SK-N-MC (cell line): ENCODE data around the gene CAMK1D.
A peak's percentile ranks its signal among the peaks of the same experiment; 100 is the strongest.

Source experiments
- DNase-seq: peaks from one replicate; pipeline ENCODE4 v3.0.0-alpha.2; 2011; ENCODE audit warnings: low read depth, low spot score
- H3K27ac ChIP-seq: fragments of 200-600 bp; sonication (generic); 2 replicates; pipeline ENCODE4 v1.5.1; 2016; ENCODE audit warnings: mixed run types
- H3K36me3 ChIP-seq: fragments of 200-600 bp; sonication (generic); 2 replicates; pipeline ENCODE4 v1.6.1; 2017; ENCODE audit warnings: antibody characterized with exemption, low read length, mixed read lengths; ENCODE audit not compliant: insufficient read depth
- H3K4me3 ChIP-seq: fragments of 200-600 bp; sonication (generic); 2 replicates; pipeline ENCODE4 v1.5.1; 2016
- H3K9ac ChIP-seq: fragments of 200-600 bp; sonication (generic); 2 replicates; pipeline ENCODE4 v1.8.0; 2017; ENCODE audit warnings: mixed run types, mixed read lengths; ENCODE audit not compliant: insufficient read length
- H3K9me3 ChIP-seq: fragments of 200-600 bp; sonication (generic); 2 replicates; pipeline ENCODE4 v1.6.1; 2017; ENCODE audit warnings: low read depth, mild to moderate bottlenecking, antibody characterized with exemption, low read length, moderate library complexity, mixed read lengths
- EZH2 ChIP-seq: fragments of 200-600 bp; sonication (generic); IDR thresholded peaks from one replicate; pipeline ENCODE4 v1.6.1; 2017; ENCODE audit warnings: antibody characterized with exemption
- FOXP2 ChIP-seq: optimal IDR thresholded peaks from 2 replicates; pipeline ENCODE3; 2011; ENCODE audit warnings: mild to moderate bottlenecking, moderate library complexity; ENCODE audit not compliant: insufficient read depth; ENCODE audit errors: extremely low read length, control extremely low read depth
- POLR2AphosphoS5 ChIP-seq: IDR thresholded peaks from 2 replicates; pipeline ENCODE4 v1.6.1; 2012; ENCODE audit warnings: mild to moderate bottlenecking, low read depth, low read length, borderline replicate concordance

Gene CAMK1D

DNA sequence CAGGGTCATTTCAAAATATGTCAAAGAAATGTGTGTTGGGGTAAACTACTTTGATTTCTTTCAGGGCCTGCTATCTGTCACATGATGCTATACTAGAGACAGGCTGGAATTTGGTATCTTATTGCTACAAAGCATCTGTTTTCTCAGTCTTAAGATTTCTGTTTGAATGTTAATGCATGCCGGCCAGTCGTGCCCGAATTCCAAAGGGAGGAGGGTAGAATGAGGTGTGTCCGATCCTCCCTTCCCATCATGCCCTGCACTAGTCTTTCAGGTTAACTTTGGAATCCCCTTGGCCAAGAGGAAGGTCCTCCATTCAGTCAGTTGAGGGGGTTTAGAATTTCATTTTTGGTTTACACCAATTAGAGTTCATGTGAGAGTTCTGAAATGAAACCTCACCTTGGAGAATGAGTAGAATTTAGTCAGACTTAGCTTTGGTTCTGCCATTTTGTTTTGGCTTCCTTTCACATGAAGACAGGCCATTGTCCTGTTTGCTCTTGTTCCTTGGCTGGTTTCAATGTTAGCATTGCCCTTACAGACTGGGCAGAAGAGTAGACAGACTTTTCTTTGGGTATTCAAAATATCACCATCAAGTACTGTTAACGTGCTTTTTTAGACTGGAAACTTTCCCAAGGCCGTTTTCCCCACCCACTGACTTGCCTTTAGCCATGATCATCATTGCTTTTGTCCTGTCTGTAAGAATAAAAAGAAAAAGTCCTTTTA, 95.8 kb downstream of the CAMK1D start:
- H3K36me3 ChIP-seq = no peaks in the 10 kb centered on the region
- H3K9ac ChIP-seq = no peak overlapping the region
- no peak overlapping the region for H3K4me3 ChIP-seq
- H3K27ac ChIP-seq = no peak overlapping the region
- DNase-seq = no peak
- no peaks in the 10 kb centered on the region for H3K9me3 ChIP-seq
- TF ChIP-seq POLR2AphosphoS5 (no peak), EZH2 (no peak), FOXP2 (no peak)

DNA sequence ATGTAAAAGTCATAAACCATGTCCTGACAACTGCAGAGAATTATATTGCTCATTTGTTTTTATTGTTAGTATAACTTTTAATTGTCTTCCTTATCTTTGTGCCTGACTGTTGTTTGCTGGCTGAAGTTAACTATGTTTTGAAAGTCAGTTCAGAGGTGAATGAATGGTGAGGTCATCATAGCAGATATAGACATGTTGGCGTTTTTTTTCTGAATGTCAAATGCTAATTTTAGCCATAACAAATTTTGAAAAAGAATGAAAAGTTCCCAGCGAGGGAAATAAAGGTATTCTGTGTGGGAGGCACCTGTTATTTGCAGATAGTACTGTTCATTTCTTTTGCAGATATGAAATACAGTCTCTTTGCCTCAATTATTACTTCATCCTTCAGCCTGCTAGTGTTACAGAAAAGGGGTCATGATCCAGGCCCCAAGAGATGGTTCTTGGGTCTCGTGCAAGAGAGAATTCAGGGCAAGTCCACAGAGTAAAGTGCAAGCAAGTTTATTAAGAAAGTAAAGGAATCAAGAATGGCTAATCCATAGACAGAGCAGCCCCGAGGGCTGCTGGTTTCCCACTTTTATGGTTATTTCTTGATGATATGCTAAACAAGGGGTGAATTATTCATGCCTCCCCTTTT, 96.5 kb downstream of the CAMK1D start:
- no peak overlapping the region for H3K9ac ChIP-seq
- no peak for DNase-seq
- no peak overlapping the region for H3K27ac ChIP-seq
- H3K4me3 ChIP-seq = no peak overlapping the region
- H3K9me3 ChIP-seq = no peaks in the 10 kb centered on the region
- H3K36me3 ChIP-seq = no peaks in the 10 kb centered on the region
- no peak for TF ChIP-seq EZH2
- no peak for TF ChIP-seq POLR2AphosphoS5

DNA sequence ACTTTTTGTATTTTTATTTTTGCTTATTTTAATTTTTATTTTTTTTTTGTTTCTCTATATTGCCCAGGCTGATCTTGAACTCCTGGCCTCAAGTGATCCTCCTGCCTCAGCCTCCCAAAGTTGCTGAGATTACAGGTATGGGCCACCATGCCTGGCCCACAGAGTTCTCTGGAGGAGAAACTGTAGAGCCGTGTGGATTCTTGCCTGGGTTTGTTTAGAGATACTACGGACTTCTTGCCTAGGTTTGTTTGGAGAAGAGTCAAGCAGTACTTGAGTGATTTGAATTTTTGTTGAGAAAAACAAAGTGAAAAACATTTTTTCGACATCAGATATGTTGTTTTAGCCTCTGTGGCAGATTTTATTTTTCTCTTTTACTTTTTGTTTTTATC, 99.0 kb downstream of the CAMK1D start:
- DNase-seq = no peak
- Histone ChIP-seq H3K9ac (no peak overlapping the region), H3K36me3 (no peaks in the 10 kb centered on the region), H3K4me3 (peak overlapping the region; percentile 15; the same call in 1 of the 2 replicates), H3K9me3 (no peaks in the 10 kb centered on the region), H3K27ac (no peak overlapping the region)
- TF ChIP-seq FOXP2 (no peak), POLR2AphosphoS5 (no peak), EZH2 (no peak)

DNA sequence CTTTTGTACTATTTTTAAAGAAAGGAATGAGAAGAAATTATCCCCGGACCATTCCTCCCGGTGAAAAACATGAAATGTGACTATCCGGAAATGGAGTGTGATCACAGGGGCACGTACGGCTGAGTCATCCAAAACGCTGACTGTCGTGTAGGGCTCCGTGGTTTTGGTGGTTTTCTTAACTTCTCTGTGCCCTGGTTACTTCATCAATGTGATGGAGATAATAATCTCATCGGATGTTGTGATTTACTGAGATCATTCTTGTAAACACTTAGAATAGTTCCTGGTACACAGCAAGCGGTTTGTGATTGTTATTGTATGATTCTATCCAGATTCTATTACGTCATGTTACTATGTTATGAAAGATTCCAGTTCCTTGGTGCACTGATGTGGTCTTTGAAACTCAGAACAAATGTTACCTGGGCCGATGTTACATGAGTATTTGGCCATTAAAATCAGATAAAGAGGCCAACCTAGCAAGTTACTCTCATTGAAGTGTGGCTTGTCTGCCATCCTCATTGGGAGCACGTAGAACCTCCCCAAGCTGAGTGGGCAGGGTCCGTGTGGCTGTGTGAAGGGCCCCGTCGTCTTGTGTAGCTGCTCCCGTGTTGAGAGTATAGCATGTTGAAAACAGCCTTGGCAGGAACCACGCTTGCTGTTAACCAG, 99.5 kb downstream of the CAMK1D start:
- DNase-seq = peak; percentile 12
- H3K4me3 ChIP-seq = peak overlapping the region; percentile 15; the same call in 1 of the 2 replicates
- no peaks in the 10 kb centered on the region for H3K36me3 ChIP-seq
- H3K9ac ChIP-seq = no peak overlapping the region
- H3K27ac ChIP-seq = no peak overlapping the region; the same call in 1 of the 2 replicates
- no peaks in the 10 kb centered on the region for H3K9me3 ChIP-seq
- no peak for TF ChIP-seq EZH2
- no peak for TF ChIP-seq POLR2AphosphoS5
- TF ChIP-seq FOXP2 = no peak

DNA sequence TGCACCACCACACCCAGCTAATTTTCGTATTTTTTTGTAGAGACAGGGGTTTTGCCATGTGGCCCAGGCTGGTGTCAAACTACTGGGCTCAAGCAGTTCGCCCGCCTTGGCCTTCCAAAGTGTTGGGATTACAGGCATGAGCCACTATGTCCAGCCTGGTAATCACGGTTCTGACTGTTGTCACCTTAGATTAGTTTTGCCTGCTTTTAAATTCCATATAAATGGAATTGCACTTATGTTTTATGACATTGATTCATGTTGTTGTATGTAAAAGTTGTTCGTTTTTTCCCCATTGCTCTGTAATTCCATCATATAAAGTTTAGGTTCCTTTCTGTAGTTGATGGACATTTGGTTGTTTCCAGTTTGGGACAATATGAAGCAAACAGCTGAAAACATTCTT, 106.0 kb downstream of the CAMK1D start:
- Histone ChIP-seq H3K4me3 (no peak overlapping the region), H3K9me3 (no peaks in the 10 kb centered on the region), H3K36me3 (no peaks in the 10 kb centered on the region), H3K27ac (no peak overlapping the region), H3K9ac (no peak overlapping the region)
- no peak for TF ChIP-seq POLR2AphosphoS5
- no peak for TF ChIP-seq EZH2
- TF ChIP-seq FOXP2 = no peak
- no peak for DNase-seq

- no peak for DNase-seq
- H3K36me3 ChIP-seq = no peaks in the 10 kb centered on the region
- no peak overlapping the region for H3K9ac ChIP-seq
- no peak overlapping the region for H3K4me3 ChIP-seq
- no peak overlapping the region for H3K27ac ChIP-seq
- no peaks in the 10 kb centered on the region for H3K9me3 ChIP-seq
- TF ChIP-seq EZH2 (no peak), POLR2AphosphoS5 (no peak), FOXP2 (no peak)
Observed at GRCh38 chr10:12455766-12456165, 106.4 kb downstream of the CAMK1D start.

- H3K9me3 ChIP-seq = no peaks in the 10 kb centered on the region
- H3K9ac ChIP-seq = no peak overlapping the region
- DNase-seq = no peak
- no peak overlapping the region for H3K4me3 ChIP-seq
- no peak overlapping the region; the same call in 1 of the 2 replicates for H3K27ac ChIP-seq
- H3K36me3 ChIP-seq = no peaks in the 10 kb centered on the region
- TF ChIP-seq POLR2AphosphoS5 = no peak
Observed at GRCh38 chr10:12459340-12459739, 110.0 kb downstream of the CAMK1D start.

DNA sequence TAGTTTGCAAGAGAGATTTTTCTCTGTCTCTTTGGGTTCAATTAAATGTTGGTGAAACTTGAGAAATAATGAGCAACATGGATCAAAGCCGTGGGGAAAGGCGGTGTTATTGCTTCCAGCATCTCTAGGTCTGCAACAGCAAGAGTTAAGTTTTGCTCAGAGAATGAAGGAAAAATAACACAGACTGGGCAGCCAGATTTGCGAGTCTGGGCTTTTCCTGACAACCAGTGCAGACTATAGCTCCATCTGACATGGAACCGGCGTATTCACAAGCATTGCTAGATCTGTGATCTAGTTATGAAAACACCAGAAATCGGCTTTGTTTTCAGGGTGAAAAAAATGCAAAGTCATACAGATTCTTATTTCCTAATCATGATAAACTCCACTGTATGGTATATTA, 110.4 kb downstream of the CAMK1D start:
- TF ChIP-seq POLR2AphosphoS5 = no peak
- TF ChIP-seq FOXP2 = no peak
- no peak for TF ChIP-seq EZH2
- no peak overlapping the region for H3K4me3 ChIP-seq

More for the DNA sequence above, 110.4 kb downstream of the CAMK1D start:
- Histone ChIP-seq H3K36me3 (no peaks in the 10 kb centered on the region), H3K9ac (no peak overlapping the region), H3K9me3 (no peaks in the 10 kb centered on the region), H3K27ac (no peak overlapping the region; the same call in 1 of the 2 replicates)
- no peak for DNase-seq
